HG03045 (cell line): ENCODE measurements around the gene SYNE1.

Experiments
- ATAC-seq: cut with Tn5 transposase; IDR thresholded peaks from one replicate; pipeline ENCODE4 v1.9.1; 2021; ENCODE audit warnings: mild to moderate bottlenecking, moderate library complexity; ENCODE audit not compliant: unreplicated experiment

SYNE1 gene

GRCh38 chr6:152295346-152295745 lies 341.8 kb downstream of the SYNE1 start:
- ATAC-seq, result no peak

- no peak for ATAC-seq
These were observed 343.8 kb downstream of the SYNE1 start for GRCh38 chr6:152293404-152293803.

DNA sequence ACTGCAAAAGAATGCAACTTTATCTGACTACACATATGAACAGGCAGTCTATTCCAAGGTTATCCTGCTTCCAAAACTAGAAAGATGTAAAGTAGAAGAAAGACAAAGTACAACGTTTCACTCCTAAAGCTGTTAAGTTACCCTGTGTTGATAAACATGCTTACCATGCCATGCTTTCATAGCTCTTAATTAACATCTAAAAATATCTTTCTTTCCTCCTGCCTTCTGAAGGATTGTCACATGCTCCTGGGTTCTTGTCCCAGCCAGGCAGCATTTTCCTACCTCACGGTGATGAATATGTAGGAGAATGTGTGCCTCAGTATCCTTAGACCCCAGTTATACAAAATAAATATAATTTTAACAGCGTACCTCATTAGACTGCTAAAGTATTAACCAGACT lies 344.6 kb downstream of the SYNE1 start:
- ATAC-seq, result no peak

- ATAC-seq, result no peak
These were observed 346.5 kb downstream of the SYNE1 start for GRCh38 chr6:152290693-152291092.

DNA sequence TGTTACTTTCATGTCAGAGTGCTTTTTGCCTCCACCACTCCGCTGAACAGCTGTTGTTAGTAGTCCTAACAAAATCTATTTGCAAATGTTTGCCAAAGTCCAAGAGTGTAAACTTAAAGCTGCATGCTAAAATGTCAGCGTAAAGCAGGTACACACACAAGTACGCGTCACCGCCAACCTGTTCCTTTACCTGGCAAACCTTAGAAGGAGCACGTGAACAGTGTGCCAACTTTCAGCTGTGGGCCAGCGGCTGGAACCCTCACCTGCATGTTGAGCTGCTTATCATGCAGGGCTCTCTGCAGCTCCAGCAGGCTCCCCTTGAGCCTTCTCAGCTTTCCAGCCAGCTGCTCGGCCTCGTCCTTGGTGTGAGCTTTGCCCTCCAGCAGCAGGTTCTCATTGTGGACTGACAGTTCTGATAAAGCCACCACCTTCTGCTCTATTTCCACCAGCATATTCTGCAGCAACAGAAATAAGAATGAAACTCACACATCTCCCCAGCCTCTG lies 359.3 kb downstream of the SYNE1 start:
- ATAC-seq, result no peak

DNA sequence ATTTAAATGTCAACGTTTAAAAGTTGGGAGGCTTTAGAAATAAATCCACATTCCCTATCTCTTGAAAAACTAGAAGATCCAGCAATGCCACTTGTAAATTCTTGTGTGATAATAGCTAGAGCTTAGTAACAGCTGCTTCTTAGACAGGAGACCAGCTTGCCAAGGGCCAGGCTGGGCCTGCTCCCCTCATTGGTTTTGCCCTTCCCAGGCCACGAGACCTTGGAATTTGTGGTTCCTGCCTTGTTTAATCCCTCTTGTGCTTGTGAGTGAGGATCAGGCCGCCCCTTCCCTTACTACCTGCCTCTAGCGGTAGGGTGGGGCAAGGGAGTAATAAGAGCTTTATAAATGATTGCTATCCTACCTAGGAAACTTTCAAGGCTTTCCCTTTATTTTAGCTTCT lies 363.5 kb downstream of the SYNE1 start:
- no peak for ATAC-seq

DNA sequence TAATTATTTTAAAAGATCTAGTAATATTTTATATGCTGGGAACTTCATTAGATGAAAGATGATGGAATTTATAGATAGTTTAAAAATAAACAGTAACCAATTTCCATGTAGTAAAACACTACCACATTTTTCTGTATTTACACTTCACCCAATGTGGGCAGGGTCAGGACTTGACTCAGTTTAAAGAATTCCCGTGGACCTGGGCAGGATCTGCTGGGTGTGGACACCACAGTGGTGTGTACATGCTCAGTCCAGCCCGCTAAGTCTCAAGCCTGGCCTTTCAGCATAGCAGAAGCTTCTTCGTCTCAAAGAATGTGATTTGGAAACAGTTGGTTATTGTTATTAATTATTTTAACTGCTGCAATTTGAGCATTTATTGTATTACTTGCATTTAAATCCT lies 364.2 kb downstream of the SYNE1 start:
- no peak for ATAC-seq

DNA sequence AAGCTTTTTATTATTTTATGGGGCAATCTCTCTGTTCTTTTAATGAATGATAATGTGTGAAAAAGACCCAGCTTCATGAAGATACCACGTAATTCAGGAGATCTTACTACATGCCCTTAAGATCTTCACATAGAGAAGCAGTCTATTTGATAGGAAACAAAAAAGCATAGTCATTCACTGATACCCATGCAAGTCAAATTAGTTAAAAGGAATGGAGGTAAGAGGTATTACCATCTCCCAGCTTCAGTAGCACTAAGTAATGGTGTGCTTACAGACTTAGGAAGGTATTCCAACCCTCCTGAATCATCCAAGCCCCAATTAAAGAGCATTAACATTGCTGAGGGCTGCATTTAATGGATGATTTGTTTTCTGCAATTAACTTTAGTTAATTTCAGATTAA lies 364.7 kb downstream of the SYNE1 start:
- ATAC-seq, result no peak

GRCh38 chr6:152271776-152272464 lies 365.2 kb downstream of the SYNE1 start:
- no peak for ATAC-seq

- ATAC-seq, result no peak
These were observed 366.7 kb downstream of the SYNE1 start for GRCh38 chr6:152270301-152270925.

GRCh38 chr6:152268846-152269442 lies 368.2 kb downstream of the SYNE1 start:
- no peak for ATAC-seq

DNA sequence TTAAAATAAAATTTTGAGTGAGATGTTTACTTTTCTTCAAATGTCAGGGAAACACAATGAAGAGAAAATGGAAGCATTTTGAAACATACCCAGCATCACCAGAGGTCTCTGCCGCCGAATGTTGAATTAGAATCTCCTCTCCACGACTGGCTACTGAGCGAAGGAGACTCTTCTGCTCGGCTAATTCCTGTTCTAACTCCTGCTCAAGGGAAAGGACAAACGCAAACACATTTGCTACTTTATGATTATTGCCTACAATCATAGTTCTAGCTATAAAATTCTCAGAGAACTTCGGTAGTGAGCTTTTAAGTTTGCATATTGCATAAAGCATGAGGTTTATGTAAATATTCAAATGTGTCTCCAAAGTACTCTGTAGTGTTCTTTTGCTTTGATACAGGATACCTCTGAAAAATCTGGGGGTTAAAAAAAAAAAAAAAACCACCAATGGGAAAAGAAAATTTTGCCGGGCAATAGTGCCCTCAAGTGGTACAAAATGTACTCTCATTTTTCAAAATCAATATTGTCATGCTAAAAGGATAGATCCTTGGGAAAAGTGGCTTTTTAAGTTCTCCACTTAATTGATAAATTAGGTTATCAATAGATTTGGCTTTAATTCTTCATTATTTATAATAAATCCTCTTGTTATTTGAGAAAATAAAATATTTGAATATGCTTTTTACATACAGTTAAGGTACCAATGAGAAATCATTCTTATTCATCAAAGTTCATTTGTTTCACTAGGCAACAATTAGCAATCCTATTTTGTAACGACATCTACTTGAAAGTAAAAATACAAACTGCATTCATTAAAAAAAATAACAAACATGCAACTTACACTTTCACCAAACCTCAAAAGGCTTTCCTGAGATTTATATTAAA lies 369.0 kb downstream of the SYNE1 start:
- no peak for ATAC-seq

DNA sequence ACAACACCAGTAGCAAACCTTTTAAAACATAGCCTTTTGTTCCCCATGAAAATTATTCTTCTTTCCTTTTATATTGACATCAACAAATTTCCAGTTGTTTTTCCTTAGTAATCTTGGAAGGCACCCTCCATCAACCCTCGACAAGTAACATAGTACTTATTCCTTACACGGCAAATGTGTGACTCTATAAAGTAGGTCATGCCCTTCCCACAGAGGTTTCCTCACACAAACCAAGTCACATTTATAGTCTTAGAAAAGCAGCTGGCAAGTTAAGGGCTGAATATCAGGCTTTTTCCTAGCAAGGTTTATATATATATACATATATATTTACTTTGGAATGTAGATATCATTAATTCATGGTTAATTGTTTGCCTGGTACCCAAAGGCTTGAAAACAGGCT lies 371.5 kb downstream of the SYNE1 start:
- ATAC-seq, result no peak

DNA sequence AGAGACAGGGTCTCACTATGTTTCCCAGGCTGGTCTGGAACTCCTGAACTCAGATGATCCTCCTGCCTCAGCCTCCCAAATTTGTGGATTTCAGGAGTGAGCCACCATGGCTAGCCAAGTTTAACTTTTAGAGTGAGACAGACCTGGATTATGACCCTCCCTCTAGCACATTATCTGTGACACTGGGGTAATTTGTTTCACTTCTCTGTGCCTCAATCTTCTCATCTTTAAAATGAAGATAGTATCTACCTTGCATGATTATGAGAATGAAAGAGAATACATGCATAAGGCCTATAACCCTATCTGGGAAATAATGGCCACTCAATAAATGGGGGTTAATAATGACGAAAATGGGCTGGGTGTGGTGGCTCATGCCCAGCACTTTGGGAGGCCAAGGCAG lies 373.6 kb downstream of the SYNE1 start:
- no peak for ATAC-seq

GRCh38 chr6:152261179-152261578 lies 376.0 kb downstream of the SYNE1 start:
- no peak for ATAC-seq

DNA sequence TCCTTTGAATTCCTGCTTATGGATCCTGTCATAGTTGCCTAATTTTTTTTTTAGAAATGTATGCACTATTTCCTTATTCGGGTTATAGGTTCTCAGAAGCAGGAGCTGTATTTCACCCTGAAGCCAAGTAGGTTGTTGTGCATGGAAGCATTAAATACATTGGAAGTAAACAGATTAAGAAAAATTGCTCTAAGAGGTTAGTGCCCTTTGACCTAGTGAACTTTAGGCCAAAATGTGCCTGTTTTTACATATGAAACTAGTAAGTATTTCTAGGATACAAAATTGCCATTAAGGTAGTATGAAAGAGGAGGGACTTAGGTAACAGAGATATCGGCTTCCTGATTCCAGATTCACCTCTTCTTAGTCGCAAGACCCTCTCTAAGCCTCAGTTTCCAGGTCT lies 377.9 kb downstream of the SYNE1 start:
- ATAC-seq, result no peak

DNA sequence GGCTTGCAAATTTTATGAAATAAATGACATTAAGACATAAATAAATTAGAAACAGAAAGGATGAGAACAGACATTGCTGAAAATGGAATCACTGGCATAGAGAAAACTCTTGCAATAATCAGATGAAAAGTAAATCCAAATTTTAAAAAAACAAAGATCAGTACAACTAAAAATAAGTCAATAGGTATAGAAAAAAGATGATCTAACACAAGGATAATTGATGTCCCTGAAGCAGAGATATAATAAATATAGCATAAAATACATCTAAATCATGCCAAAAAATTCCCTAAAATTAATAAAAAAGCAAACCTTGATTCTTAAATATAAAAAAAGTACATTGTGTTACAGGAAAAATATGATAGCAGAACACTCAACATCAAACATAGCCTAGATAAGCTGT lies 379.6 kb downstream of the SYNE1 start:
- no peak for ATAC-seq

- ATAC-seq, result no peak
These were observed 387.0 kb downstream of the SYNE1 start for GRCh38 chr6:152250127-152250526.

GRCh38 chr6:152248980-152249379 lies 388.2 kb downstream of the SYNE1 start:
- no peak for ATAC-seq

DNA sequence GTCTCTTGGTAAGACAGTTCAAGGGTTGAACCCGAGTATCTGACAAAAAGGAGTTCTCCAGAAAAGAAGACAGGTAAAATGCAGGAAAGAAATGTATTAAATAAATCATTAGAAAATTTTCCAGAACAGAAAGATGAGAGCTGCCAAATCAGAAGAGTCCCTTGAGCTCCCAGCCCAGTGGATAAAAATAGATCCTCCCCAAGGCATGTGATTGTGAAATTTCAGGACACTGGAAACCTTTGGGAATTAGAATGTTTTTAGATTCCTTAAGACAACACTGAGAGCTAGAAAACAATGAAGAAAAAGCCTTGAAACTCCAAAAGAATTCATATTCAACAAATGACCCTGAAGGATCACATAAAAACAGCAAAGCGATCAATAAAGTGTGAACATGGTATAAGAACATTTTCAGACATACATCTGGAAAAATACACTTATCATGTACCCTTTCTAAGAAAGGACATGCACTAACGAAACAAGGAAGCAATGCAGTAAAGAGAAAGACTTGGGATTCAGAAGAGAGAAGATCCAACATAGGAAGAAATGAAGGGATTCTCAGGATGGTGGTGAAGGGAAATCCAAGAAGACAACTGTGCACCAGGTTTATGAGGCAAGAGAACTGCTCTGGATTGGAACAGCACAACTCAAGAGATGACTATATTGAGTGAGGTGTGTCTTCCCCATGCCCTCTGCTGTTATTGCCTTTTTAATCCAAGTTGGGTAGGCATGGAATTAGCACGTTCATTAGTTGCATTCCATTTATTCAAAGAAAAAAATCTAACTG lies 390.4 kb downstream of the SYNE1 start:
- ATAC-seq, result no peak
